Esophagus squamous epithelium (tissue), 5 donors: ENCODE results near the gene ZIC4. TPM values are rescaled to one million over a fixed set of nuclear protein-coding genes. Genes with fewer than 3 reads are reported as not detected.

ENCODE experiments used
- DNase-seq: peaks from one replicate; lab custom pipeline; 2025; lab: John Stamatoyannopoulos, UW
- H3K27ac ChIP-seq, 4 donors: fragments of 200-600 bp; sonication (generic); one replicate each; pipeline ENCODE4 v1.5.1; 2016 to 2019; ENCODE audit warnings: mild to moderate bottlenecking in 1 of 4
- H3K27me3 ChIP-seq, 4 donors: fragments of 200-600 bp; sonication (generic); 1 replicate in 3 of 4; 2 replicates in 1 of 4; pipeline versions ENCODE4 v1.5.1 to v1.6.0; 2017 to 2021; ENCODE audit warnings: antibody characterized with exemption in 1 of 4
- H3K36me3 ChIP-seq, 3 donors: fragments of 200-600 bp; sonication (generic); one replicate each; pipeline ENCODE4 v1.5.1; 2016 to 2019
- H3K4me1 ChIP-seq, 3 donors: fragments of 200-600 bp; sonication (generic); one replicate each; pipeline ENCODE4 v1.5.1; 2017 to 2019
- H3K4me3 ChIP-seq, 4 donors: fragments of 200-600 bp; sonication (generic); 1 replicate in 3 of 4; 2 replicates in 1 of 4; pipeline ENCODE4 v1.5.1; 2016 to 2019; ENCODE audit warnings: mild to moderate bottlenecking in 2 of 4, moderate library complexity in 1 of 4
- H3K9me3 ChIP-seq, 3 donors: fragments of 200-600 bp; sonication (generic); one replicate each; pipeline ENCODE4 v1.5.1; 2016 to 2019
- POLR2A ChIP-seq, 4 donors: fragments of 450-650 bp; IDR thresholded peaks; one replicate each; pipeline ENCODE4 v1.6.1; 2017; ENCODE audit warnings: antibody characterized with exemption in 4 of 4, mild to moderate bottlenecking in 4 of 4, moderate library complexity in 3 of 4
- WGBS, 2 donors: methylation state at CpG; one replicate each; pipeline ENCODE4 v1.1.5; 2018; 5-methylcytosine and 5-hydroxymethylcytosine counted together
- intact Hi-C: fragments of 100-400 bp; cut with DNase I; formaldehyde crosslinking; loops from one replicate; pipeline ENCODE4 v1.15.0; 2022
- total RNA-seq, 4 donors: library from RNA; depleted of rRNA; stranded (reverse); fragments of >200 nt; gene quantifications; one replicate each; pipeline ENCODE4 v1.1.0, GENCODE V29; 2016
- TF ChIP-seq, protein P1 (sequence below), 6 experiments: fragments of 450-650 bp in 4 of 6; fragments of 200-600 bp in 2 of 6; sonication (generic) in 2 of 6; IDR thresholded peaks; one replicate each; pipeline ENCODE4 v1.5.1; 2016 to 2019; ENCODE audit warnings: antibody characterized with exemption in 6 of 6, mild to moderate bottlenecking in 4 of 6, moderate library complexity in 4 of 6
- donor health status: DM: yes; HTN: yes; CAD: no.

Gene ZIC4
- total RNA-seq, 4 donors from 2014 or later = not detected

GRCh38 chr3:147355084-147355752 lies 51.1 kb downstream of the ZIC4 start:
- Histone ChIP-seq H3K36me3 (no peaks in the 10 kb centered on the region), H3K27ac (no peak overlapping the region), H3K4me3 (no peak overlapping the region), H3K27me3 (peaks cover 5 to 97% (median 49%) of the 10 kb centered on the region in 4 donors), H3K4me1 (no peaks in the 10 kb centered on the region), H3K9me3 (no peaks in the 10 kb centered on the region)
- 7 to 9% methylated on average over 18 of the region's 18 CpGs for WGBS, 2 donors
- no peak for DNase-seq
- TF ChIP-seq POLR2A (IDR thresholded peaks at IDR 0.05) = no peak
- TF ChIP-seq, protein P1, sequence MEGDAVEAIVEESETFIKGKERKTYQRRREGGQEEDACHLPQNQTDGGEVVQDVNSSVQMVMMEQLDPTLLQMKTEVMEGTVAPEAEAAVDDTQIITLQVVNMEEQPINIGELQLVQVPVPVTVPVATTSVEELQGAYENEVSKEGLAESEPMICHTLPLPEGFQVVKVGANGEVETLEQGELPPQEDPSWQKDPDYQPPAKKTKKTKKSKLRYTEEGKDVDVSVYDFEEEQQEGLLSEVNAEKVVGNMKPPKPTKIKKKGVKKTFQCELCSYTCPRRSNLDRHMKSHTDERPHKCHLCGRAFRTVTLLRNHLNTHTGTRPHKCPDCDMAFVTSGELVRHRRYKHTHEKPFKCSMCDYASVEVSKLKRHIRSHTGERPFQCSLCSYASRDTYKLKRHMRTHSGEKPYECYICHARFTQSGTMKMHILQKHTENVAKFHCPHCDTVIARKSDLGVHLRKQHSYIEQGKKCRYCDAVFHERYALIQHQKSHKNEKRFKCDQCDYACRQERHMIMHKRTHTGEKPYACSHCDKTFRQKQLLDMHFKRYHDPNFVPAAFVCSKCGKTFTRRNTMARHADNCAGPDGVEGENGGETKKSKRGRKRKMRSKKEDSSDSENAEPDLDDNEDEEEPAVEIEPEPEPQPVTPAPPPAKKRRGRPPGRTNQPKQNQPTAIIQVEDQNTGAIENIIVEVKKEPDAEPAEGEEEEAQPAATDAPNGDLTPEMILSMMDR (IDR thresholded peaks at IDR 0.05) = no peak
- intact Hi-C loops = no loop called here

DNA sequence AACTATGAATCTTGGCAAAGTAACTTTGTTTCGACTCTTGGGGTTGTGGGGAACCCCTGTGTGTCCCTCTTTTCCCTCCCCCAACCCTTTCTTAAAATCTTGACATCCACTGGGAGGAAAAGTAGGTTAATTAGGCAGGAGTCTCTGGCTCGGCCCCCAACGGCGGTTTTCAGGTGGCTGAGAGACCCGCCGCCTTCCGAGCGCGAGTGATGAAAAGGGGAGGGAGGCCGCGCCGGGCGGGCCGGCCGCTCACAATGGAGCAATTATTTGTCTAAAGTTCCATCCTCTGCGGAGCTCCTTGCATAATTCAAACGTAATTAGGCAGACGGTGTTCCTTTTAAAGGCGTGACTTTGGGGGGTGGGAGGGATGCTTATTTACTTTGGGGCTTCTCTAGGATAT lies 51.7 kb downstream of the ZIC4 start:
- intact Hi-C loops = no loop called here
- WGBS, 2 donors = 3 to 14% methylated on average over 6 to 19 of the region's 19 CpGs
- H3K9me3 ChIP-seq = no peaks in the 10 kb centered on the region
- H3K4me3 ChIP-seq = no peak overlapping the region
- TF ChIP-seq, protein P1 (IDR thresholded peaks at IDR 0.05) = no peak
- TF ChIP-seq POLR2A (IDR thresholded peaks at IDR 0.05) = no peak
- no peaks in the 10 kb centered on the region for H3K4me1 ChIP-seq
- DNase-seq = no peak
- H3K36me3 ChIP-seq = no peaks in the 10 kb centered on the region
- H3K27ac ChIP-seq = no peak overlapping the region
- H3K27me3 ChIP-seq = peaks cover 5 to 92% (median 48%) of the 10 kb centered on the region in 4 donors

- Histone ChIP-seq H3K4me1 (no peaks in the 10 kb centered on the region), H3K4me3 (no peak overlapping the region), H3K27me3 (peaks cover 0 to 59% (median 24%) of the 10 kb centered on the region in 4 donors), H3K9me3 (no peaks in the 10 kb centered on the region), H3K36me3 (no peaks in the 10 kb centered on the region), H3K27ac (no peak overlapping the region)
- intact Hi-C loops = no loop called here
- DNase-seq = no peak
- WGBS, 2 donors = 17 to 21% methylated on average over 2 of the region's 2 CpGs
- no peak for TF ChIP-seq POLR2A (IDR thresholded peaks at IDR 0.05)
- TF ChIP-seq, protein P1 (IDR thresholded peaks at IDR 0.05) = no peak
These were observed 55.0 kb downstream of the ZIC4 start for GRCh38 chr3:147351301-147351700.

- intact Hi-C loops = no loop called here
- TF ChIP-seq, protein P1 (IDR thresholded peaks at IDR 0.05) = no peak
- TF ChIP-seq POLR2A (IDR thresholded peaks at IDR 0.05) = no peak
- H3K36me3 ChIP-seq = no peaks in the 10 kb centered on the region
- H3K9me3 ChIP-seq = no peaks in the 10 kb centered on the region
- WGBS, 2 donors = 81 to 89% methylated on average over 1 of the region's 1 CpG
- H3K27ac ChIP-seq = no peak overlapping the region
- H3K4me3 ChIP-seq = no peak overlapping the region
- peaks cover 0 to 43% (median 4%) of the 10 kb centered on the region in 4 donors for H3K27me3 ChIP-seq
- no peak for DNase-seq
- no peaks in the 10 kb centered on the region for H3K4me1 ChIP-seq
These were observed 57.4 kb downstream of the ZIC4 start for GRCh38 chr3:147348976-147349375.

- no peaks in the 10 kb centered on the region for H3K4me1 ChIP-seq
- no peak overlapping the region for H3K4me3 ChIP-seq
- 20 to 44% methylated on average over 1 of the region's 1 CpG for WGBS, 2 donors
- peaks cover 0 to 8% (median 0%) of the 10 kb centered on the region in 4 donors for H3K27me3 ChIP-seq
- TF ChIP-seq, protein P1 (IDR thresholded peaks at IDR 0.05) = no peak
- TF ChIP-seq POLR2A (IDR thresholded peaks at IDR 0.05) = no peak
- DNase-seq = no peak
- no peak overlapping the region for H3K27ac ChIP-seq
- no peaks in the 10 kb centered on the region for H3K36me3 ChIP-seq
- intact Hi-C loops = no loop called here
- no peaks in the 10 kb centered on the region for H3K9me3 ChIP-seq
These were observed 62.4 kb downstream of the ZIC4 start for GRCh38 chr3:147343926-147344325.
